Forelimb muscle (tissue), 1 donor: ENCODE results near the gene DSN1. TPM values are rescaled to one million over a fixed set of nuclear protein-coding genes. Genes with fewer than 3 reads are reported as not detected.

Experiments used
- DNase-seq: peaks from one replicate; pipeline ENCODE4 v3.0.0-alpha.2; 2013; ENCODE audit warnings: low read depth
- polyA plus RNA-seq: library from polyadenylated mRNA; unstranded; fragments of 120-200 nt; gene quantifications from one replicate; pipeline ENCODE4 v1.2.1, GENCODE V29; 2013; ENCODE audit not compliant: insufficient read length

Gene DSN1
- polyA plus RNA-seq, 1 donor = 7.8 TPM

- no peak for DNase-seq
Measured at GRCh38 chr20:36796117-36796516, 22.6 kb upstream of the DSN1 start.

DNA sequence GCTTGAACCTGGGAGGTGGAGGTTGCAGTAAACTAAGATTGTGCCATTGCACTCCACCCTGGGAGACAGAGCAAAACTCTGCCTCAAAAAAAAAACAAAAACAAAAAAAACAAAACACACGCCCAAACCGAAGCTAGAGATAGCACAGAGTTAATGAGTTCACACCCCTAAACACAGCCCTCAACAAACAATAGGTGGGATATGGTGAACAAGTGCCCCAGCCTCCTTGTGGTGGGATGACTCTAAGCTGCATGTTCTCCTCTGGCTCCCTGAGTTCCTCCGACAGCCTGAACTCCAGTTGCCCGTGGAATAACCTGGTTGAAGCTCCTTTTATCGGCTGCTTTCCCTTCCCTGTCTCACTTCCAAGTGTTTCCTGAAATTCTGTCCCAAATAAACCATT, 22.1 kb upstream of the DSN1 start:
- no peak for DNase-seq

DNA sequence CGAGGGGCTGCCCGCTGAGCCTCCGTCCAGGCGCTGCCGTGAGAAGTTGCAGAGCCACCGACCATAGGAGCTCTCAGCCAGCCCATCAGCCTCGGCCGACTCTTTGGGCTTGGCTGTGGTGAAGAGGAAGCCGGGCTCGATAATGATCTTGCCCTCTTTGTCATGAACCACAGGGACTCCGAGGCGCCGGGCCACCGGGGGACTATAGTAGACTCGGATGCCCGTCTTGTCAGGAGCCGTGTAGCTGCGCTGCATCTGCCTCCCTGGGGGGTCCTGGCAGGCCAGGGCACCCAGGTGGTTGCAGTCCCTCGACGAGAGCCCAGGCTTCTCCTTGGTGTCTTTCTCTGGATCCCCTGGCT, 20.5 kb upstream of the DSN1 start:
- no peak for DNase-seq

- DNase-seq = no peak
Measured at GRCh38 chr20:36793294-36794115, 19.9 kb upstream of the DSN1 start.

- DNase-seq = no peak
Measured at GRCh38 chr20:36792422-36792821, 18.9 kb upstream of the DSN1 start.

DNA sequence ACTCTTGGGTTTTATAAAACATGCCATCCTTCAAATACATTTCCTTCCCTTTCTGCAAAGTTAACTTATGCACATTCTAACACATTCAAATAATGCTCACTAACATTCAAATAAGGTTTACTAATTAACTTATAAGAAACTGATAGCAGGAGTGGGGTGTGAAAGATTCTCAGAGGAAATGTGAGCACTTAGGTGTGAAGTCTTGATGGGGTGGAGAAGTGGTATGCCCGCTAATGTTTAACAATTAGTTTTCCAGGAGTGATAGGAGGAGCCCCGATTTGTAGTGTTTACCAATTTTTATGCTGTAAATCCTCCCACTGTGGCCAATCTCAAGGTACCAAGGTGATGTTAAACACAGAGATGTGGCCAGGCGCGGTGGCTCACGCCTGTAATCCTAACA, 18.3 kb upstream of the DSN1 start:
- no peak for DNase-seq

GRCh38 chr20:36786663-36787062, 13.1 kb upstream of the DSN1 start:
- no peak for DNase-seq

DNA sequence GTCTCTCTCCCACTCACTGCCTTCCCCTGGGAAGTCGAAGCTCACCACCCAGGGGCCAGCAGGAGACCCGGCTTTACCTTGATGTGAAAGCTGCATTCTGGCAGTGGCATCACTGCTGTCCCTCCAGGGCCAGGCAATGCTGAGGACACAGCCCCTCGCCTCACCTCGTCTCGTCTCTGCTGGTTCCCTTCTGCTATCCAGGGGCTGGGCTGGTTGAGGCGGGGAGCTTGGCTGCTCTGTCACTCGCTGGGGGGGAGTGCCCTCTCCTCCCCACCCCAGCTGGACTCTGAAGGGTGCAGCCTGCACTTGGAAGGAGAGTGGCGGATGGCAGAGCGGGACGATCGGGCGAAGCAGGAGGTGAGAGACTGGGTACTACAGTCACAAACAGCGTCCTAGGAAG, 12.7 kb upstream of the DSN1 start:
- no peak for DNase-seq

GRCh38 chr20:36785308-36785707, 11.7 kb upstream of the DSN1 start:
- no peak for DNase-seq

DNA sequence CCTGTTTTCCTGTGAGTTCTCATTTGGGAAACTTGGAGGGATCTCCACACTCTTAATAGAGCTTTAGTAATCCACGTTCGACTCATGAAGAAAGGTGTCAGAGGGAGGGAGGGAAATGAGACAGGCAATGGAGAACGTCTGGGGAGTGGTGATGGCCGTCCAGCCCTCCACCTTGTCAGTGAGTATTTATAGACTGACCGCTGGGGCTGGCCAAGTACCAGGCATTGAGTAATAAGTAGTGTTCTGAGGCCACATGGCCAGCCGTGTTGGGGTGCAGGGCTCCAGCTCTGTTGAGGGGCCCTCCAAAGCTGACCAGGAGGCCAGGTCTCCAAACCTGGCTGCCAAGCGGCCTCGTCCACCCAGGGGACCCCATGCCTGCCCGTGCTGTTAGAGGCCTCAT, 11.3 kb upstream of the DSN1 start:
- no peak for DNase-seq

DNA sequence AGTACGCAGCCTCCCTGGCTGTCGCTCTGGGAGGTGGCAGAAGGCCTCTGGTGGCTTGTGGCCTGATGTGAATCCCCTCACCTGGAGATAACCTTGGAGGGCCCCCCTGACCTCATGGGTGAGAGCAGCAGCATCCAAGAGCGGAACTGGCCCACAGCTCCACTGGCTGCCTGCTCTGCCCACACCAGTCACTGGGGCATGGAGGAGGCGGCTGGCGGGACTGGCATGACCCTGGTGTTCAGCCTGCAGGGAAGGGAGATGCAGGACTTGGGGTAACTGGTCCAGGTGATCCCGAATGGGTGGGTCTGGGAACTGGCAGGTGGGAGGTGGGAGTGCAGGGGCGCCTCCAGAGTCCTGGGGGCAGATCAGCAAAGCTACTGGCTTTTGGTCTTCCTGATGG, 10.6 kb upstream of the DSN1 start:
- DNase-seq = no peak

GRCh38 chr20:36779656-36780025, 6.1 kb upstream of the DSN1 start:
- DNase-seq = no peak

GRCh38 chr20:36778831-36779655, 5.5 kb upstream of the DSN1 start:
- DNase-seq = no peak

GRCh38 chr20:36777576-36777975, 4.0 kb upstream of the DSN1 start:
- no peak for DNase-seq

GRCh38 chr20:36777167-36777566, 3.6 kb upstream of the DSN1 start:
- DNase-seq = no peak

GRCh38 chr20:36775826-36776225, 2.3 kb upstream of the DSN1 start:
- no peak for DNase-seq

GRCh38 chr20:36775196-36775595, 1.6 kb upstream of the DSN1 start:
- DNase-seq = no peak

- DNase-seq = no peak
Measured at GRCh38 chr20:36773107-36773596, 411 bp downstream of the DSN1 start.

- no peak for DNase-seq
Measured at GRCh38 chr20:36770680-36771079, 2.9 kb downstream of the DSN1 start.

GRCh38 chr20:36768768-36769430, 4.7 kb downstream of the DSN1 start:
- DNase-seq = no peak

- DNase-seq = no peak
Measured at GRCh38 chr20:36761125-36761524, 12.4 kb downstream of the DSN1 start.

GRCh38 chr20:36760647-36761046, 12.9 kb downstream of the DSN1 start:
- no peak for DNase-seq

DNA sequence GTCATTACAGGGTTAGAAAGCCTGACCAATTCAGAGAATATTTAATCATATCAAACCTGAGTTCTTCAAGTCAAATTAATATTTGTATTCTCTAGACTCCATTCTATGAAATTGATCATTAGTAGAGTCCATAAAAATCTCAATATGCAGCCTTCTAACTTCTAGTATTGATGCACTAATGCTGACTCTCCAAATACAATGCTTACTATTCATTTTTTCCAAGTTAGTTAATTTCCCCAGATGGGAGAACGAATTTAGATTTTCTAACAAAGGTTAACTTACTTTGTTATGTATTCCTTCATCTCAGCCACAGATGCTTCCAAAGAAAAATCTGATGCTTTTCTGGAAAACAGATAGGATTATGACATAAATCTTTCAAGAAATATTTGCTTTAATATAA, 15.3 kb downstream of the DSN1 start:
- DNase-seq = no peak
